Measurements from ENCODE around the gene FOXO6.

The FOXO6 gene

GRCh38 chr1:41399145-41399795 is 38.0 kb downstream of the FOXO6 start:
- Histone ChIP-seq H3K9me3 (ENCODE audit: control insufficient read depth, low read length) (no peaks in the 10 kb centered on the region), H3K79me2 (no peaks in the 10 kb centered on the region), H3K36me3 (ENCODE audit: control insufficient read depth, insufficient read depth, low read length) (no peaks in the 10 kb centered on the region), H3K4me3 (ENCODE audit: low read depth, low read length) (no peak overlapping the region), H3K4me1 (peaks cover 13% of the 10 kb centered on the region), H2AFZ (peak overlapping the region; percentile 38), H3K4me2 (ENCODE audit: low read length) (no peak overlapping the region), H3K27ac (no peak overlapping the region), H3K9ac (no peak overlapping the region), H3K27me3 (ENCODE audit: control insufficient read depth, insufficient read depth, low read length) (no peaks in the 10 kb centered on the region)
- TF ChIP-seq CTCF (IDR thresholded peaks at IDR 0.05): no peak

- Histone ChIP-seq H3K9me3 (ENCODE audit: control insufficient read depth, low read length) (no peaks in the 10 kb centered on the region), H3K79me2 (no peaks in the 10 kb centered on the region), H3K9ac (no peak overlapping the region), H3K27ac (no peak overlapping the region), H2AFZ (no peak overlapping the region), H3K4me1 (peaks cover 13% of the 10 kb centered on the region), H3K27me3 (ENCODE audit: control insufficient read depth, insufficient read depth, low read length) (no peaks in the 10 kb centered on the region), H3K4me3 (ENCODE audit: low read depth, low read length) (no peak overlapping the region), H3K4me2 (ENCODE audit: low read length) (no peak overlapping the region), H3K36me3 (ENCODE audit: control insufficient read depth, insufficient read depth, low read length) (no peaks in the 10 kb centered on the region)
- no peak for TF ChIP-seq CTCF (IDR thresholded peaks at IDR 0.05)
These were observed 39.0 kb downstream of the FOXO6 start for GRCh38 chr1:41400225-41400624.

GRCh38 chr1:41401899-41402298 is 40.7 kb downstream of the FOXO6 start:
- Histone ChIP-seq H3K4me1 (peaks cover 4% of the 10 kb centered on the region), H3K27ac (no peak overlapping the region), H3K79me2 (no peaks in the 10 kb centered on the region), H3K4me2 (ENCODE audit: low read length) (no peak overlapping the region), H3K9ac (no peak overlapping the region), H2AFZ (no peak overlapping the region), H3K9me3 (ENCODE audit: control insufficient read depth, low read length) (no peaks in the 10 kb centered on the region), H3K36me3 (ENCODE audit: control insufficient read depth, insufficient read depth, low read length) (no peaks in the 10 kb centered on the region), H3K4me3 (ENCODE audit: low read depth, low read length) (no peak overlapping the region), H3K27me3 (ENCODE audit: control insufficient read depth, insufficient read depth, low read length) (no peaks in the 10 kb centered on the region)
- no peak for TF ChIP-seq CTCF (IDR thresholded peaks at IDR 0.05)

- H3K4me1 ChIP-seq: no peaks in the 10 kb centered on the region
- no peak overlapping the region for H3K4me3 ChIP-seq (ENCODE audit: low read depth, low read length)
- no peaks in the 10 kb centered on the region for H3K9me3 ChIP-seq (ENCODE audit: control insufficient read depth, low read length)
- no peaks in the 10 kb centered on the region for H3K27me3 ChIP-seq (ENCODE audit: control insufficient read depth, insufficient read depth, low read length)
- no peak overlapping the region for H3K27ac ChIP-seq
- no peak overlapping the region for H3K4me2 ChIP-seq (ENCODE audit: low read length)
- no peaks in the 10 kb centered on the region for H3K36me3 ChIP-seq (ENCODE audit: control insufficient read depth, insufficient read depth, low read length)
- no peak overlapping the region for H2AFZ ChIP-seq
- no peaks in the 10 kb centered on the region for H3K79me2 ChIP-seq
- H3K9ac ChIP-seq: no peak overlapping the region
- TF ChIP-seq CTCF (IDR thresholded peaks at IDR 0.05): no peak
These were observed 43.1 kb downstream of the FOXO6 start for GRCh38 chr1:41404308-41404761.

- Histone ChIP-seq H3K27me3 (ENCODE audit: control insufficient read depth, insufficient read depth, low read length) (no peaks in the 10 kb centered on the region), H3K27ac (no peak overlapping the region), H3K4me3 (ENCODE audit: low read depth, low read length) (no peak overlapping the region), H3K79me2 (no peaks in the 10 kb centered on the region), H3K9me3 (ENCODE audit: control insufficient read depth, low read length) (no peaks in the 10 kb centered on the region), H3K4me2 (ENCODE audit: low read length) (no peak overlapping the region), H3K4me1 (no peaks in the 10 kb centered on the region), H3K36me3 (ENCODE audit: control insufficient read depth, insufficient read depth, low read length) (no peaks in the 10 kb centered on the region), H2AFZ (no peak overlapping the region), H3K9ac (no peak overlapping the region)
- TF ChIP-seq CTCF (IDR thresholded peaks at IDR 0.05): no peak
These were observed 46.5 kb downstream of the FOXO6 start for GRCh38 chr1:41407664-41408252.
